Vagina (tissue), 2 donors: Measurements from ENCODE around the gene TOX4. TPM values are rescaled to one million over a fixed set of nuclear protein-coding genes. Genes with fewer than 3 reads are reported as not detected.

Experiments used
- DNase-seq, 2 donors: peaks; one replicate each; pipeline ENCODE4 v3.0.0-alpha.2; 2017; ENCODE audit errors: extremely low spot score in 2 of 2
- H3K27ac ChIP-seq: fragments of 200-600 bp; sonication (generic); one replicate; pipeline ENCODE4 v1.5.1; 2019
- H3K27me3 ChIP-seq: fragments of 200-600 bp; sonication (generic); one replicate; pipeline ENCODE4 v1.5.1; 2019
- H3K36me3 ChIP-seq, 2 donors: fragments of 200-600 bp; sonication (generic); one replicate each; pipeline ENCODE4 v1.5.1; 2017 to 2019
- H3K4me1 ChIP-seq: fragments of 200-600 bp; sonication (generic); one replicate; pipeline ENCODE4 v1.5.1; 2019
- H3K4me3 ChIP-seq, 2 donors: fragments of 200-600 bp; sonication (generic); 1 replicate in 1 of 2; 2 replicates in 1 of 2; pipeline ENCODE4 v1.5.1; 2016 to 2019
- H3K9me3 ChIP-seq: fragments of 200-600 bp; sonication (generic); one replicate; pipeline ENCODE4 v1.5.1; 2019
- CTCF ChIP-seq, 3 experiments: fragments of 450-650 bp in 2 of 3; fragments of 200-600 bp in 1 of 3; sonication (generic) in 1 of 3; IDR thresholded peaks; one replicate each; pipeline ENCODE4 v1.5.1; 2017 to 2019; ENCODE audit warnings: antibody characterized with exemption in 3 of 3, mild to moderate bottlenecking in 2 of 3, moderate library complexity in 2 of 3
- POLR2A ChIP-seq, 2 donors: fragments of 450-650 bp; IDR thresholded peaks; one replicate each; pipeline ENCODE4 v1.6.1; 2017; ENCODE audit warnings: antibody characterized with exemption in 2 of 2, mild to moderate bottlenecking in 2 of 2, moderate library complexity in 2 of 2
- POLR2AphosphoS5 ChIP-seq, 2 donors: sonication (generic); formaldehyde crosslinking; IDR thresholded peaks; one replicate each; pipeline ENCODE4 v1.9.0; 2017; ENCODE audit warnings: antibody characterized with exemption in 2 of 2, mild to moderate bottlenecking in 2 of 2, low read depth in 1 of 2; ENCODE audit not compliant: insufficient read depth in 1 of 2
- intact Hi-C: fragments of 100-400 bp; cut with DNase I; formaldehyde crosslinking; loops from one replicate; pipeline ENCODE4 v1.15.1; 2023
- total RNA-seq: library from RNA; depleted of rRNA; stranded (reverse); fragments of >200 nt; gene quantifications from one replicate; pipeline ENCODE4 v1.2.3, GENCODE V29; 2016

The TOX4 gene
- total RNA-seq, 1 donor from 2014 or later = 23.3 TPM

GRCh38 chr14:21510735-21511657, 34.0 kb downstream of the TOX4 start, which contains the start of gene METTL3:
TSS of gene METTL3 (minus strand) at chr14:21511340. CDS start at chr14:21511223, 117 bp downstream.
- TF ChIP-seq POLR2AphosphoS5 (IDR thresholded peaks at IDR 0.05; ENCODE audit: insufficient read depth in 1 of 2, low read depth in 1 of 2) (peak; percentile 85 to 96), CTCF (IDR thresholded peaks at IDR 0.05) (peak in 1 of 3 experiments; percentile 29), POLR2A (IDR thresholded peaks at IDR 0.05) (no peak)
- intact Hi-C loops = no loop called here
- Histone ChIP-seq H3K9me3 (no peaks in the 10 kb centered on the region), H3K36me3 (no peaks in the 10 kb centered on the region), H3K27me3 (no peaks in the 10 kb centered on the region), H3K4me3 (peak within 1 kb of the TSS; percentile 74 to 90), H3K27ac (peak within 1 kb of the TSS; percentile 73), H3K4me1 (peaks cover 20% of the 10 kb centered on the region)
- peak; percentile 97 to 99 for DNase-seq

GRCh38 chr14:21514341-21514740, 37.3 kb downstream of the TOX4 start:
- TF ChIP-seq POLR2A (IDR thresholded peaks at IDR 0.05) = no peak
- no peak for TF ChIP-seq POLR2AphosphoS5 (IDR thresholded peaks at IDR 0.05; ENCODE audit: insufficient read depth in 1 of 2, low read depth in 1 of 2)
- TF ChIP-seq CTCF (IDR thresholded peaks at IDR 0.05) = no peak
- Histone ChIP-seq H3K27ac (no peak overlapping the region), H3K27me3 (no peaks in the 10 kb centered on the region), H3K36me3 (no peaks in the 10 kb centered on the region), H3K4me3 (no peak overlapping the region), H3K4me1 (peaks cover 13% of the 10 kb centered on the region), H3K9me3 (no peaks in the 10 kb centered on the region)
- intact Hi-C loops = no loop called here
- DNase-seq = no peak

GRCh38 chr14:21518725-21519124, 41.7 kb downstream of the TOX4 start:
- no peak for DNase-seq
- no peak overlapping the region for H3K4me3 ChIP-seq
- no peak for TF ChIP-seq POLR2A (IDR thresholded peaks at IDR 0.05)
- TF ChIP-seq POLR2AphosphoS5 (IDR thresholded peaks at IDR 0.05; ENCODE audit: insufficient read depth in 1 of 2, low read depth in 1 of 2) = no peak
- no peak for TF ChIP-seq CTCF (IDR thresholded peaks at IDR 0.05)
- no peaks in the 10 kb centered on the region for H3K9me3 ChIP-seq
- intact Hi-C loops = no loop called here
- H3K27me3 ChIP-seq = no peaks in the 10 kb centered on the region
- no peak overlapping the region for H3K27ac ChIP-seq
- H3K4me1 ChIP-seq = no peaks in the 10 kb centered on the region
- H3K36me3 ChIP-seq = no peaks in the 10 kb centered on the region

GRCh38 chr14:21520767-21521166, 43.8 kb downstream of the TOX4 start:
- TF ChIP-seq POLR2A (IDR thresholded peaks at IDR 0.05) = no peak
- intact Hi-C loops = no loop called here
- H3K36me3 ChIP-seq = no peaks in the 10 kb centered on the region
- H3K27ac ChIP-seq = no peak overlapping the region
- no peak for DNase-seq
- H3K9me3 ChIP-seq = no peaks in the 10 kb centered on the region
- H3K4me1 ChIP-seq = no peaks in the 10 kb centered on the region
- H3K27me3 ChIP-seq = no peaks in the 10 kb centered on the region
- no peak overlapping the region for H3K4me3 ChIP-seq

GRCh38 chr14:21521501-21521900, 44.5 kb downstream of the TOX4 start:
- H3K27me3 ChIP-seq = no peaks in the 10 kb centered on the region
- DNase-seq = no peak
- no peak overlapping the region for H3K4me3 ChIP-seq
- TF ChIP-seq POLR2A (IDR thresholded peaks at IDR 0.05) (no peak), POLR2AphosphoS5 (IDR thresholded peaks at IDR 0.05; ENCODE audit: insufficient read depth in 1 of 2, low read depth in 1 of 2) (no peak), CTCF (IDR thresholded peaks at IDR 0.05) (no peak)
- intact Hi-C loops = no loop called here
- no peak overlapping the region for H3K27ac ChIP-seq
- H3K36me3 ChIP-seq = no peaks in the 10 kb centered on the region
- H3K4me1 ChIP-seq = no peaks in the 10 kb centered on the region
- no peaks in the 10 kb centered on the region for H3K9me3 ChIP-seq
